Stimulated activated CD8-positive, alpha-beta memory T cell treated with anti-CD3 and anti-CD28 coated beads, Interleukin-7, amount 100 ng/mL, for 4 hours (primary cell): ENCODE data around the gene PEX14.

Experiments
- DNase-seq, 2 donors: peaks; one replicate each; pipeline ENCODE4 v3.0.0-alpha.2; 2020; ENCODE audit warnings: low read depth in 2 of 2

PEX14 gene

DNA sequence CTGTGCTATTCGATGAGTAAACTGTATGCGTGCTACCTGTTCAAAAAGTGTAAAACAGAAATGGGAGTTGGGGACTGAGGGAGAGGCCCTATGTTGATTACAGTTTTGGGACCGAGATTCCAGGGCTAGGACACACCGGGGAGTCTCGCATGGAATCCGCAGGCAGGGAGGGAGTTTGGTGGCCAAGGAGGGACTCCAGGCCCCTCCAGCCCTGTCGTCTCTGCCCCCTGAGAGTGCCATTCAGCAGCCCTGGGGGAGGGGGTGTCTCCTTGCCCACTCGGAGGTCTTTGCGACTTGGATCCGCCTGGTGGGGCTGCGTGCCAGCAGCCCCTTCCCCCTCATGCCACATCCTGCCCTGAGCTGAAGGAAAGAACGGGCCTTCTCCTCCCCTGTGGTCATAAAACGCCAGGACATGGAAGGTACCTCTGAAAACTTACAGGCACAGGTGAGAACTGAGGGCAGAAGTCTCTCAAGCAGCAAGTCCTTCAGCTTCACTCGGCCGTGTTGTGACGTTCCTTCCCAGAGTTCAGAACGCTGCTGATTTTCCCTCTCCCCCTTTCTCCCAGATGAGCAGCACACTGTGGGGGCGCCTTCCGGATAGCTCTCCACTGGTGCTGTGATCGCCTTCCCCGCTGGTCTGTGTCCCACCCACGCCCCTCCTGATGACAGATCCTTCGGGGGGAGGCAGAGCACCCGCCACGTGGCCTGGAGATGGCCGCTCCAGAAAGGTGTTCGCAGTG, 141.4 kb downstream of the PEX14 start:
- no peak for DNase-seq

DNA sequence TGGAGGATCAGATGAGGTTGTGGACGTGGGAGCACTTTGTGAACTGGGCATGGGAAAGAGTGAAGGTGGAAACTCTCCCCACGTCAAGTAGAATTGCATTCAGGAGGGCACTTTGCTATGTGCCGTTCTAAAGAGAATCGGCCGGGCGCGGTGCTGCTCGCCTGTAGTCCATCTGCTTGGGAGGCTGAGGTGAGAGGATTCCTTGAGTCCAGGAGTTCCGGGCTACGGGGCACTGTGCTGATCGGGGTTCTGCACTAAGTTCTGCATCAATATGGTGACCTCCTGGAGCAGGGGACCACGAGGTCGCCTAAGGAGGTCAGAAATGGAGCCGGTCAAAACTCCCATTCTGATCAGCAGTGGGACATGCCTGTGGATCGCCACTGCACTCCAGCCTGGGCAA, 141.9 kb downstream of the PEX14 start:
- DNase-seq = no peak

DNA sequence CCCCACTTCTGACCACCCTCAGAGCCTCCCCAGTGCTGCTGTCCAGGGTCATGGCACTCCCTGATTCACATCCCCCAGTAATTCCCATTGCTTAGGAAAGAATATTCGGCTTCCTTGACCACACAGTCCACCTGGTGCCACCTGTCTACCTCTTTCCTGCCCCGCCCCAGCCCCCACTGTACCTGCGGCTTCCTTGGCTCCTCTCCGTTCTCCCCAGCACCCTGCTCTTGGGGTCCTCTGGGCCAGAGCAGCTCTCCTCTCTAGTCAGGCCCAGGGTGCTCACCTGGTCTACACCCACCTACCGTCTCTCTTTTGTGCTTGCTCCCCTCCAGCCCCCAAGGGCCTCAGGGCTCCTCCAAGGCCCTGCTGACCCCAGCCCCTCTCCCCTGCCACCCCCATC, 142.6 kb downstream of the PEX14 start:
- DNase-seq = no peak

DNA sequence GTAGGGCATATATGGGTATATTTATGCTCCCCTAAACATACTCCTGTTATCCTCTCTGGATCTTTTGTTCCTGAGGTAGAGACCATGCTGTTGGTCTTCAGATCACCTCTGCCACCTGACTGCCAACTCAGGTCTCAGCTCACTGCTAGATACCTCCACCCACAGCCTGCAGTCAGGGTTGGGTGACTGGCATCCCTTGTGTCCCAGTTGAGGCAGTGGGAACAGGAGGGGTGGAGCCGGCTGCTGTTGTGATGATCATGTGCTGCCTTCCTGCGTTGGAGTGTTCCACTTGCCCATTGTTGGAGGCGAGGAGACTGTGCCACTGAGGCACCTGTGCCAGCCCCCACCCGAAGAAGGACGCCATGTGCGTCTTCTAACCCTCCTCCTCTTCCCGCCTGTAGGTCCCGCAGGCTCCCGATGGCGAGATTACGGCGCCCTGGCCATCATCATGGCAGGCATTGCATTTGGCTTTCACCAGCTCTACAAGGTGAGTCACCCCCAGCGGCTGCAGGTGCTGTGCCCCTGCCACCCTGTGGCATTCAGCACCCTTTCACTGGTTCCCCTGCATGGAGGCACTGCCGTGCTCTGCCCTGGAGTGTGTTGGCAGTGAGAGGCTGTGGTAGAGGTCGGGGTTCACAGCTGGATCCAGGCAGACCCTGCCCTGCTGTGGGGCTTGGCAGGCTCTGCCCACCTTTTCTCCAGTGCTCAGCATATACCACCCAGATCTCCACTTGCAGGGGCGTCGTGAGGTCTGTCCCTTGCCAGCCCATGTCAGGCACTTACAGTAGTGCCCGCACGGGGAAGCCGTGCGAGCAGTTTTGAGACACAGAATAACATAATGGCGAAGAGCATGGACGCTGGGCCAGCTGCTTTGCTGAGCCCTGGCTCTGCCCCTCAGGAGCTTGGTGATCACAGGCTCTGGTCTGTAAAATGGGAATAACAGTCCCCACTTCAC, 143.5 kb downstream of the PEX14 start:
- no peak for DNase-seq

DNA sequence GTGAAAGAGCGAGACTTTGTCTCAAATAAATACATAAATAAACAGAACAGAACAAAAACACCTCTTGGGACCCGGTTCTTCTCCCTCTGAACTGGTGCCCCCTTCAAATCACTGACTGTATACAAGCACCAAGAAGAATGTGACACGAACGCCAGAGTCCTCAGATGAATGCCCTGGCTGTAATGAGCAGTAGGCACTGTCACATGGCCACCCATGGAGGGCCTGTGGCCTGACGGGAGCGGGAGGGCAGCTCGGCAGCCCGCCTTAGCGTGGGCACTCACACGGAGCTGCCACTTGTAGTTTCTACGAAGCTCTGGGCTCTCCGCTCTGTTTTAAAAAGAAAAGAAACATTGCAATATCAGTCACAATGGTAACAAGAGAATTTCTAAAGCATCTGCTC, 146.0 kb downstream of the PEX14 start:
- DNase-seq = no peak

DNA sequence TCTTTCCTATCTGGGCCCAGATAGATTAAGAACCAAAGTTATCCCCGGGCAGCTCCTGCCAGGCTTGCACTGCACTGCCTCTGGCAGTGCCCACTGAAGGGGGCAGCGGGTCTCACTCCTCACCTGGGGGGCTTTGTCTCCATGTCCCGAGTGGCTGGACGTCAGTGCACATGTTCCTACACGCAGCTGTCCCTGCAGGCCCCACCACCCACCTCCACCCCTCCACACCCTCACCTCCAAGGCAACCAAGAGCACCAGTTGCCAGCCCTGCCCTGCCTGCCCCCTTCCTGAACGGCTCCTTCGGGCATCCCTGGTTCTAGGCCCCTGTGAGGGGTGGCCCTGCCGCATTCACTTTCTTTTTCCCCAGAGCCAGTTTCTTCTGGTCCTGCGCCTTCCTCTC, 147.2 kb downstream of the PEX14 start:
- DNase-seq = no peak

DNA sequence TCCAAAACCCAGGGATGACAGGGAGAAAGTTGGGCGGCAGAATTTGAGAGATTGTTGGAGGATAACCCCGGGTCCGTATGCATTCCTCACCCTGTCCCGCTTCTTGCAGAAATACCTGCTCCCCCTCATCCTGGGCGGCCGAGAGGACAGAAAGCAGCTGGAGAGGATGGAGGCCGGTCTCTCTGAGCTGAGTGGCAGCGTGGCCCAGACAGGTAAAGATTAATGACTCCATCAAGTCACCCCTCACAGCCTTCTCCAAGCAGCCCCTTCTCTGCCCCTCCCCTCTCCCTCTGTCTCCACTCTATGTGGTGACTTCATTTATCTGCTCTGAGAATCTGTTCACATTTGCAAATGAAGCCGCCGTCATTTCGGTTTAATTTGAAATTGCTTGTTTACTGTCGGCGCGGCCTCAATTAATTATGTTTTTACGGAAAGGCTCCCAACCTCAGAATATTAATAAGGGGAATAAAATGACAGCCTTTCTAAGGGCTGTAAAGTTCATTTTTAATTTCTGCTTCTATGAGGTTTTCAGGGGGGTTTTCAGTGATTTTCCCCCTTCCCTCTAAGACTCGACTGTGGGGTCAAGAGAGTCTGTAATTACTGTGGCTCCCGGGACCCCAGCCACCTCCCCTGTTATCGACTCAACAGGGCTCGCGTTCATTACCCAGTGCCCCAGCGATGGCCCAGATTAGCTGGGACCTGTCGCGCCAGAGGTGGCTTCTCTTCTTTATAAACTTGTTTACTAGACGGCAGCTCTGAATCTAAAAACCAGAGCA, 148.3 kb downstream of the PEX14 start:
- no peak for DNase-seq

DNA sequence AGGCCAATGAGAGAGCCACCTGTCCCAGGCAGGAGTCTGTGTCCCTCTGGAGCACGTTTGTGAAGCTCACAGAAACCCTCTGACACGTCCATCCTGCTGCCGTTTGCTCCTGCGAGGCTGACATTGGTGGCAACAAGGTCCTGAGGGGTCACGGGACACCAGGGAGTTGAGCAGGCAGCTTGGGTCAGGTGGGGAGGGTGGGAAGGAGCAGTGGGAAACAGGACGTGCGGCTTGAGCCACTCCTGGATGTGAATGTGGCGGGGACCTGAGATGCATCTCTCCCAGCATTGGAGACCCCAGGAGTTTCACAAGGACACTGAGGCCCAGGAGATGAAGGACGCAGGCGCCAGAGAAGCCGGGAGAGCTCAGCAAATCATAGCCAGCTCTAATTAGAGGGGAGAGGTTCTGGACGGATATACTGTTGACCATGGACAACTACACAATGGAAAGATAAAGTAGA, 149.0 kb downstream of the PEX14 start:
- no peak for DNase-seq

DNA sequence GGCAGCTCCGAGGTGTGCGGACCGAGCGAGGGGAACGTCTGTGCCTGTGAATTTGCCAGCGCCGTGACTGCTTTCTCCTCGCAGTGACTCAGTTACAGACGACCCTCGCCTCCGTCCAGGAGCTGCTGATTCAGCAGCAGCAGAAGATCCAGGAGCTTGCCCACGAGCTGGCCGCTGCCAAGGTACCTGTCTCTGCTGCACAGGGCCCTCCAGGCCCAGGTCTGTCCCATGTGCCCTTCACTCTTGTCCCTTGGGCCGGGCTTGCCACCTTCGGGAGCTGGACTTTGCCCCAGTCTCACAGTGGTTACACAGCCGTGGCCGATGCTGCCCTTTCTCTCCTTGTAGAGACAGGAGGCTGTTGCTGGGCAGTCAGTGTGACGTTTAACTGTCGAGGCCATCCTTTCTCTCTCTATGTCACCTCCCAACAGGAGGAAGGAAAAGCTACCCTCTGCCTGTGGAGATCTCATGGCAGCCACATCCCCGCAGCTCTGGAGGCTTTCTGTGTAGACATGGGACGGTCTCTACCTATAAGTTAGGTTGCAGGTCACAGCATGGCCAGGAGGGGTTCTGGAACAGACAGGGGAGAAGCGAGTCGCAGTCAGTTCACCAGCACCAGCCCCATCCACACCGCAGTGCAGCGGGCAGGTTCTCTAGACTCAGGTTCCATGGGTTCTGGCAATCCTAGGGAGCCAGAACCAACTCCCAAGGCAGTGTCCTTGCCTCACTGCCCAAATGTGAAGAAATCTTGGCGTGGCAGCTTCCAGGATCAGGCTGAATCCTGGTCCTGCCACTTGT, 149.7 kb downstream of the PEX14 start:
- DNase-seq = no peak

DNA sequence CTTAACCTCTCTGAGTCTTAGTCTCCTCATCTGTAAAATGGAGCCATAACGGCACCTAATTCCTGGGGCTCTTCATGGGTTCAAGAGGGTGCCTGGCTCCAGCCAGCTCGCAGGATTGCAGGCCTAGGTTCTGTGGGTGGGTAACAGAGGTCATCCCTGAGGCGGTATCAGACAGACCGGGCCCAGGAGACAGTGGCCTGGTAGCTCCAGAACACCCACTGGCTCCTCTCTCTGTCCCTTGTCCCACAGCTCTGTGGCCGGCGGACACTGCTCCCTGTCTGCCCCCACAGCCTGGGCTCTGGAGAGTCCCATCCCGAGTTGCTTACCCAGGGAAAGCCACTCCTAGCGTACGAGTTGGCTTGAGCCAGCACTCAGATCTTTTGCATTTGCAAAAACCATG, 150.3 kb downstream of the PEX14 start:
- DNase-seq = no peak

DNA sequence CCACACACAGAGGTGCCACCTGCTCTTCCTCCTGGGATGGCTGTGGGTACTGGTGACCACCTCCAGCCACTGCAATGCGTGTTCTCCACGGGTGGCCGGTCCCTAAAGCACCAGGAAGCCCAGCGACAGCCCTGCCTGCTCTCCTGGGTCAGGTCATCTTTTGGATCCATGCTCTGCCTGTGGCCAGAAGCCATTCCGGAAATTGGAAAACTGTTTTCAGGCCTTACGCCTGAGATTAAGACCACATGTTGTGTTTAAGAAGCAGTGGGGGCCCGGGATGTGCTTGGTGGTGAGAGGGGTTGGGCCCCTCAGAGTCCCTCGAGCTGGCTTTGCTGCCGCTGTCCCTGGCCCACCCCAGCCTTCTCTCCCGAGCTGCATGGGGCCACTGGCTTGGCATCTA, 150.8 kb downstream of the PEX14 start:
- DNase-seq = no peak

DNA sequence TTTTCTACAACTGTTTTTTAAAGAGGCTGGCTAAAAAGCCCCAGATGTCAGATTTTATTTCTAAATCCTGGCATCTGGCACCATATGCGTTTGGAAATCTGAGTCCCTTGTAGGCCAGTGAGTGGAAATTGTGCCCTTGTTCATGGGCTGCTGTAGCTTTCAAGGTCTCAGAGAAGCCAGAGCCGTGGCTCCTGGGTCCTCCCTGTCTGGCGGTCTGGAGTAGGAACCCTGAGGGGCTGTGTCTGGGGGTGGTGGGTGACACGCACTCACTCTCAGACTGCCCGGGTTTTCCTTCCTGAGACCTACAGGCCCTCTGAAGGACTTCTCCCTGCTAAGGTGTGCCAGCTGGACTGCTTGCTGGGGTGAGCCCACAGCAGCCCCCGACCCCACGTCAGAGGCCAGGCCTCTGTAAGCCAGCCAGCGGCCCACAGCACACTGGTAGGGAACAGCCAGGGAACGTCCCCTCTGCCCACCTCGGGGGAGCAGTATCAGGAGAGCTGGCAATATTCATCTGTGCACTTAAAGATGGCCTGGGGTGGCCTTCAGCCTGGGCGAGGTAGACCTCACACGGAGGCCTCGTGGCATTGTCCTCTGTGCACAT, 151.5 kb downstream of the PEX14 start:
- no peak for DNase-seq

DNA sequence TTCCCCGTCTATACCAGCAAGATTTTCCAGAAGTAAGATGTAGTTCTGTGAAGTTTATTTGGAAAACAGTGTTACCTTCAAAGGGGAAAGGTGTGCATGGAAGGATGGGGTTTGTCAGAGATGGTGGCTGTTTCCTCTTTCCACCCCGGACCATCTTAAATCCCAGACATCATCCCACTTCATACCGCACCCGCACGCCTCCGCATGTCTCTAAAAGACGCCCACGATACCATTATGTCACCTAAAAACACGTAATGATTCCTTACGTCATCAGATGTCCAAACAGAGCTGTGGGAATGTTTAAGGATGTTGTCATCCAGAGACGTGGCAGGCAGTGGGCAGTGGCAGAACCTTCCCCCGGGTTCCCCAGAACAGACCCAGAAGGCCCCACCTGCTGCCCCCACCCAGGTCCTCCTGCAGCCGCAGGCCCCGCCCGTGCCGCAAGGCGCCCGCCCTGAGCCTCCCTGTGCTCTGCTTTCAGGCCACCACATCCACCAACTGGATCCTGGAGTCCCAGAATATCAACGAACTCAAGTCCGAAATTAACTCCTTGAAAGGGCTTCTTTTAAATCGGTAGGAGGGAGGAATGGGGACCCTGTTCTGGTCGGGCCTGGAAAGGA, 152.2 kb downstream of the PEX14 start:
- no peak for DNase-seq

DNA sequence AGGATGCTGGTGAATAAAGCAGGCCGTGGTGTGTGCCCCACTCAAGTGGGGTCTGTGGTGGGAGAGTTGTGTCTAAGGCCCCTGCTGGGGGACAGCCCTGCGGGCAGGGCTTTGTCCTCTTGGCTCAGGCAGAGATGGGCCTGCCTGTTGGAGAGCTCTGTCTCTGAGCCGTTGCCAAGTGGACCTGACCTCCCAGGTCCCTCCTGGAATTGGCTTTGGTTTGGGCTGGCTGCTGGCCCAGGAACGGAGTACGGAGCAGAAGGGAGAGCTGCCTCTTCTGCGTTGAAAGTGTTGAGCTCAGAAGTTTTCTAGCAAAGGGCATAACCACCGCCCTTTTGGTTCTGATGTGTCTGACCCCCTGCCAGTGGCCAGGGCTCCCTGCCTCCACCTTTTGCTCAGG, 153.9 kb downstream of the PEX14 start:
- no peak for DNase-seq

DNA sequence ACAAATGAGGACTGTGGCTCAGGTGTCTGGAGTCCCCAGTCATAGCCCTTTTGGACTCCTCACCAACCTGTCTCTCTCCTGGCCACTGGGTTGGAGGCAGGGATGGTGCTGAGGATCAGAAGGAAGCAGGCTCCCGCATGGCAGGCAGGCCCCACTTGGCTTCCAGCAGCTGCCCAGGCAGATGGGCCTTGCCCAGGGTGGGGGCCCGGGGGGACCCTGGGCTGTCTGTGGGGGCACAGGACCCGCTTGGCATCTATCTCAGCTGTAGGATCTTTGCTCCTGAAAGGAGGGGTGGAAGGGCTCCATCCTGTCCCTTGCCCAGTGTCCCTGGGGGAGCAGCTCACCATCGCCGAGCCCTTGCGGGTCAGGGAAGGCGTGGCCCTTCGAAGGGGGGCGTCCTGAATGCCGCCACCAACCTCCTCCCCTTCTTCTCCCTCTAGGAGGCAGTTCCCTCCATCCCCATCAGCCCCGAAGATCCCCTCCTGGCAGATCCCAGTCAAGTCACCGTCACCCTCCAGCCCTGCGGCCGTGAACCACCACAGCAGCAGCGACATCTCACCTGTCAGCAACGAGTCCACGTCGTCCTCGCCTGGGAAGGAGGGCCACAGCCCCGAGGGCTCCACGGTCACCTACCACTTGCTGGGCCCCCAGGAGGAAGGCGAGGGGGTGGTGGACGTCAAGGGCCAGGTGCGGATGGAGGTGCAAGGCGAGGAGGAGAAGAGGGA, 154.5 kb downstream of the PEX14 start:
- DNase-seq = no peak

DNA sequence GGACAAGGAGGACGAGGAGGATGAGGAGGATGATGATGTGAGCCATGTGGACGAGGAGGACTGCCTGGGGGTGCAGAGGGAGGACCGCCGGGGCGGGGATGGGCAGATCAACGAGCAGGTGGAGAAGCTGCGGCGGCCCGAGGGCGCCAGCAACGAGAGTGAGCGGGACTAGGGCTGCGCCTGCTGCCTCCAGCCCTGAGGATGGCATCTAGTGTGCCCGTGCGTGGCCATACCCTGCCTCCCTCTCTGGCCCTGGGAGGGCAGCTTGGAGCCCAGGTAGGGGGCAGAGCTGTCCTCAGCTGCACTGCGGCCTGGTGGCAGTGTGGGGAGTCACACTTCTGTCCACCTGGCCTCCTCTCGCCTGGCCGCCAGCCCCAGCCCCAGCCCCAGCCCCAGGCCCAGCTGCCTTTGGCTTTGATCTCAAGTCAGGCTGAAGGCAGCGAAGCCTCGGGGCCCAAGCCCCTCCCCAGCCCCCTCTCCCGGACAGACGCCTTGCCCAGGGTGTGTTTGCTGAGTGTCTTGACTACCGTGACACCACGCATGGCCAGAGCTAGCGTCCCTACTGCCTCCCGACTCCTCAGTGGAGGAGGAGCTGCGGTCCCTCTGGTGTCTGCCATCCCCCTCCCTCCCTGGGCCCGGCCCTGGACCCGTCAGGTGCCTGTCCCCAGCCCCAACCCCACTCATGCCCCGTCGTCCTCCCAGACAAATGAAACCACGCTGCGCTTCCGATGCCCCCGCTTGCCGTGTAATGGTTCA, 155.2 kb downstream of the PEX14 start:
- DNase-seq = no peak

DNA sequence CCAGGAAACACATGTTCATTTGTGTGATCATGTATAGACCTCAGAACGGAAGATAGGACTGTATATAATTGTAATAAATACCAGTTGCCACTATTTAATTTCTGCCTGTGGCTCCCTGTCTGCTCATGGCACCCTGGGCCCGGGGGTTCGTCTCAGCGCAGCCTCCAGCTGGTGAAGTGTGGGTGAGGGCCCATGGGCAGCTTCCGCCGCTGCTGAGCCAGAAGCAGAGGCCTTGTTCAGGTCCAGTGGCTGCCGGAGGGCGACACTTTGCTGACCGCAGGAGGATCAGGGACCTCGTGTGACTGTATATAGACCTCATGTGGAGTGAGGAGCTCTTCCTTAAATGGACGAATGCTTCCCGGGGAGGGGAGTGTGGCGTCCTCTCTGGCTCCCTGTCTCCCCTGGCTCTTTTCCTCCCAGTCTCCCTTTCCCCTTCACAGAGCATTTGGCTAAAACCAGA, 155.9 kb downstream of the PEX14 start:
- DNase-seq = no peak

DNA sequence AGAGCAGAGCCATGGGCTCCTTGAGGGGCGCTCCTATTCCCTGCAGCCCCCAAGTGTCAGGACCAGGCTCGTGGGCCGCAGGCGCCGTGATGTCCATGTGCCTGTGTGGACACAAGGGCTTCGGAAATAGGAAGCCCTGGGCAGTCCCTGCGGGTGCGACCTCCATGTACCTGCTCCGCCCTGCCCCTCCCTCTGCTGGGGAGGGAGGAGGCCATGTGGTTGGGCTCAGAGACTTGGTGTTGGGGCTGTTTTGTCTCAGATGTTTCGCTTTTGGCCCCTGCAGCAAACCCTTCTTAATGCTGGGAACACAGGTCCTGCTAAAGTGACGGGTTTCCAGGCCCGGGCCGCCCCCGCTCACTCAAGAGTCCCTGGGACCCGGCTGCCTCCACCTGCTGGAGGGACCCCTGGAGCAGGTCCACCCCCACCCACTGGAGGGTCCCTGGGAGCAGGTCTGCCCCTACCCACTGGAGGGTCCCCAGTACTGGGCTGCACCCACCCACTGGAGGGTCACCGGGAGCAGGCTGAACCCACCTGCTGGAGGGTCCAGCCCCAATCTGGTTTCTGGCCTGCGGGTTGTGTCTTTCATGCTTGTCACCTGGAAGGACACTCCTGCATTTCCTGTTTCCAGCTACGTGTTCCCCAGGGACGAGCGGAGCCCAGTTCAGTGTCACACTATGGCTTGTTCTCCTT, 156.5 kb downstream of the PEX14 start:
- DNase-seq = no peak
